ENCODE data around the gene CUL2. TPM values are rescaled to one million over a fixed set of nuclear protein-coding genes. Genes with fewer than 3 reads are reported as not detected.
"Not testable (repeated sequence)": the region's sequence is repeated elsewhere in the genome, so short reads cannot be mapped to it uniquely, and the experiment has no call there.

The CUL2 gene
- total RNA-seq, 1 donor from 2014 or later, result 18.3 TPM

- Histone ChIP-seq H3K9me3 (ENCODE audit: control insufficient read depth in 3 of 3, low read length in 3 of 3) (no peaks in the 10 kb centered on the region), H3K9ac (ENCODE audit: low read depth in 1 of 3, low read length in 3 of 3) (no peak overlapping the region), H3K36me3 (ENCODE audit: control insufficient read depth in 3 of 3, insufficient read depth in 3 of 3, low read length in 3 of 3) (peaks cover 0 to 38% (median 32%) of the 10 kb centered on the region in 3 donors), H3K27ac (ENCODE audit: low read depth, low read length) (no peak overlapping the region), H3K4me1 (ENCODE audit: control insufficient read depth in 3 of 3, insufficient read depth in 3 of 3, low read length in 3 of 3) (no peaks in the 10 kb centered on the region), H3K4me3 (ENCODE audit: low read length in 3 of 3) (no peak overlapping the region), H3K27me3 (ENCODE audit: control insufficient read depth in 3 of 3, insufficient read depth in 3 of 3, low read length in 3 of 3) (no peaks in the 10 kb centered on the region)
These were observed 32.0 kb downstream of the CUL2 start for GRCh38 chr10:35058134-35058533.

GRCh38 chr10:35056686-35057085 is 33.5 kb downstream of the CUL2 start:
- Histone ChIP-seq H3K27ac (ENCODE audit: low read depth, low read length) (no peak overlapping the region), H3K27me3 (ENCODE audit: control insufficient read depth in 3 of 3, insufficient read depth in 3 of 3, low read length in 3 of 3) (no peaks in the 10 kb centered on the region), H3K36me3 (ENCODE audit: control insufficient read depth in 3 of 3, insufficient read depth in 3 of 3, low read length in 3 of 3) (peaks cover 0 to 32% (median 24%) of the 10 kb centered on the region in 3 donors), H3K4me1 (ENCODE audit: control insufficient read depth in 3 of 3, insufficient read depth in 3 of 3, low read length in 3 of 3) (no peaks in the 10 kb centered on the region), H3K9ac (ENCODE audit: low read depth in 1 of 3, low read length in 3 of 3) (no peak overlapping the region), H3K9me3 (ENCODE audit: control insufficient read depth in 3 of 3, low read length in 3 of 3) (no peaks in the 10 kb centered on the region), H3K4me3 (ENCODE audit: low read length in 3 of 3) (no peak overlapping the region)

- no peak overlapping the region for H3K9ac ChIP-seq (ENCODE audit: low read depth in 1 of 3, low read length in 3 of 3)
- no peak overlapping the region for H3K4me3 ChIP-seq (ENCODE audit: low read length in 3 of 3)
- H3K4me1 ChIP-seq (ENCODE audit: control insufficient read depth in 3 of 3, insufficient read depth in 3 of 3, low read length in 3 of 3), result no peaks in the 10 kb centered on the region
- H3K27ac ChIP-seq (ENCODE audit: low read depth, low read length), result no peak overlapping the region
- H3K9me3 ChIP-seq (ENCODE audit: control insufficient read depth in 3 of 3, low read length in 3 of 3), result no peaks in the 10 kb centered on the region
- H3K27me3 ChIP-seq (ENCODE audit: control insufficient read depth in 3 of 3, insufficient read depth in 3 of 3, low read length in 3 of 3), result no peaks in the 10 kb centered on the region
- peaks cover 0 to 30% (median 24%) of the 10 kb centered on the region in 3 donors for H3K36me3 ChIP-seq (ENCODE audit: control insufficient read depth in 3 of 3, insufficient read depth in 3 of 3, low read length in 3 of 3)
These were observed 34.0 kb downstream of the CUL2 start for GRCh38 chr10:35056133-35056532.

- H3K4me1 ChIP-seq (ENCODE audit: control insufficient read depth in 3 of 3, insufficient read depth in 3 of 3, low read length in 3 of 3), result no peaks in the 10 kb centered on the region
- no peaks in the 10 kb centered on the region for H3K27me3 ChIP-seq (ENCODE audit: control insufficient read depth in 3 of 3, insufficient read depth in 3 of 3, low read length in 3 of 3)
- no peak overlapping the region for H3K4me3 ChIP-seq (ENCODE audit: low read length in 3 of 3)
- H3K9ac ChIP-seq (ENCODE audit: low read depth in 1 of 3, low read length in 3 of 3), result no peak overlapping the region
- H3K27ac ChIP-seq (ENCODE audit: low read depth, low read length), result no peak overlapping the region
- no peaks in the 10 kb centered on the region for H3K9me3 ChIP-seq (ENCODE audit: control insufficient read depth in 3 of 3, low read length in 3 of 3)
- H3K36me3 ChIP-seq (ENCODE audit: control insufficient read depth in 3 of 3, insufficient read depth in 3 of 3, low read length in 3 of 3), result peaks cover 0 to 11% (median 3%) of the 10 kb centered on the region in 3 donors
These were observed 39.6 kb downstream of the CUL2 start for GRCh38 chr10:35050568-35050967.

- H3K27me3 ChIP-seq (ENCODE audit: control insufficient read depth in 3 of 3, insufficient read depth in 3 of 3, low read length in 3 of 3), result no peaks in the 10 kb centered on the region
- no peak overlapping the region for H3K9ac ChIP-seq (ENCODE audit: low read depth in 1 of 3, low read length in 3 of 3)
- no peak overlapping the region for H3K27ac ChIP-seq (ENCODE audit: low read depth, low read length)
- H3K4me1 ChIP-seq (ENCODE audit: control insufficient read depth in 3 of 3, insufficient read depth in 3 of 3, low read length in 3 of 3), result no peaks in the 10 kb centered on the region
- peaks cover 14 to 18% (median 16%) of the 10 kb centered on the region in 3 donors for H3K36me3 ChIP-seq (ENCODE audit: control insufficient read depth in 3 of 3, insufficient read depth in 3 of 3, low read length in 3 of 3)
- H3K9me3 ChIP-seq (ENCODE audit: control insufficient read depth in 3 of 3, low read length in 3 of 3), result no peaks in the 10 kb centered on the region
- no peak overlapping the region for H3K4me3 ChIP-seq (ENCODE audit: low read length in 3 of 3)
These were observed 44.1 kb downstream of the CUL2 start for GRCh38 chr10:35046074-35046473.

- not testable (repeated sequence) for H3K9ac ChIP-seq (ENCODE audit: low read depth in 1 of 3, low read length in 3 of 3); H3K4me1 ChIP-seq (ENCODE audit: control insufficient read depth in 3 of 3, insufficient read depth in 3 of 3, low read length in 3 of 3); H3K4me3 ChIP-seq (ENCODE audit: low read length in 3 of 3); H3K27ac ChIP-seq (ENCODE audit: low read depth, low read length); H3K27me3 ChIP-seq (ENCODE audit: control insufficient read depth in 3 of 3, insufficient read depth in 3 of 3, low read length in 3 of 3); H3K9me3 ChIP-seq (ENCODE audit: control insufficient read depth in 3 of 3, low read length in 3 of 3)
- H3K36me3 ChIP-seq (ENCODE audit: control insufficient read depth in 3 of 3, insufficient read depth in 3 of 3, low read length in 3 of 3), result peaks cover 18 to 22% (median 18%) of the 10 kb centered on the region in 3 donors
These were observed 44.9 kb downstream of the CUL2 start for GRCh38 chr10:35045275-35045674.

- H3K27ac ChIP-seq (ENCODE audit: low read depth, low read length), result no peak overlapping the region
- H3K36me3 ChIP-seq (ENCODE audit: control insufficient read depth in 3 of 3, insufficient read depth in 3 of 3, low read length in 3 of 3), result peaks cover 15 to 24% (median 18%) of the 10 kb centered on the region in 3 donors
- H3K4me3 ChIP-seq (ENCODE audit: low read length in 3 of 3), result no peak overlapping the region
- H3K9ac ChIP-seq (ENCODE audit: low read depth in 1 of 3, low read length in 3 of 3), result no peak overlapping the region
- H3K9me3 ChIP-seq (ENCODE audit: control insufficient read depth in 3 of 3, low read length in 3 of 3), result no peaks in the 10 kb centered on the region
- no peaks in the 10 kb centered on the region for H3K27me3 ChIP-seq (ENCODE audit: control insufficient read depth in 3 of 3, insufficient read depth in 3 of 3, low read length in 3 of 3)
- no peaks in the 10 kb centered on the region for H3K4me1 ChIP-seq (ENCODE audit: control insufficient read depth in 3 of 3, insufficient read depth in 3 of 3, low read length in 3 of 3)
These were observed 46.3 kb downstream of the CUL2 start for GRCh38 chr10:35043796-35044344.

GRCh38 chr10:35042783-35043182 is 47.4 kb downstream of the CUL2 start:
- Histone ChIP-seq H3K27me3 (ENCODE audit: control insufficient read depth in 3 of 3, insufficient read depth in 3 of 3, low read length in 3 of 3) (no peaks in the 10 kb centered on the region), H3K9ac (ENCODE audit: low read depth in 1 of 3, low read length in 3 of 3) (no peak overlapping the region), H3K36me3 (ENCODE audit: control insufficient read depth in 3 of 3, insufficient read depth in 3 of 3, low read length in 3 of 3) (peaks cover 11 to 24% (median 16%) of the 10 kb centered on the region in 3 donors), H3K9me3 (ENCODE audit: control insufficient read depth in 3 of 3, low read length in 3 of 3) (no peaks in the 10 kb centered on the region), H3K4me3 (ENCODE audit: low read length in 3 of 3) (no peak overlapping the region), H3K27ac (ENCODE audit: low read depth, low read length) (no peak overlapping the region), H3K4me1 (ENCODE audit: control insufficient read depth in 3 of 3, insufficient read depth in 3 of 3, low read length in 3 of 3) (no peaks in the 10 kb centered on the region)

GRCh38 chr10:35041502-35041879 is 48.6 kb downstream of the CUL2 start:
- H3K27me3 ChIP-seq (ENCODE audit: control insufficient read depth in 3 of 3, insufficient read depth in 3 of 3, low read length in 3 of 3), result no peaks in the 10 kb centered on the region
- H3K4me3 ChIP-seq (ENCODE audit: low read length in 3 of 3), result no peak overlapping the region
- no peaks in the 10 kb centered on the region for H3K4me1 ChIP-seq (ENCODE audit: control insufficient read depth in 3 of 3, insufficient read depth in 3 of 3, low read length in 3 of 3)
- no peaks in the 10 kb centered on the region for H3K9me3 ChIP-seq (ENCODE audit: control insufficient read depth in 3 of 3, low read length in 3 of 3)
- peaks cover 12 to 27% (median 15%) of the 10 kb centered on the region in 3 donors for H3K36me3 ChIP-seq (ENCODE audit: control insufficient read depth in 3 of 3, insufficient read depth in 3 of 3, low read length in 3 of 3)
- no peak overlapping the region for H3K27ac ChIP-seq (ENCODE audit: low read depth, low read length)
- no peak overlapping the region for H3K9ac ChIP-seq (ENCODE audit: low read depth in 1 of 3, low read length in 3 of 3)

- Histone ChIP-seq H3K9ac (ENCODE audit: low read depth in 1 of 3, low read length in 3 of 3) (no peak overlapping the region), H3K27ac (ENCODE audit: low read depth, low read length) (no peak overlapping the region), H3K36me3 (ENCODE audit: control insufficient read depth in 3 of 3, insufficient read depth in 3 of 3, low read length in 3 of 3) (peaks cover 15 to 27% (median 17%) of the 10 kb centered on the region in 3 donors), H3K27me3 (ENCODE audit: control insufficient read depth in 3 of 3, insufficient read depth in 3 of 3, low read length in 3 of 3) (no peaks in the 10 kb centered on the region), H3K4me1 (ENCODE audit: control insufficient read depth in 3 of 3, insufficient read depth in 3 of 3, low read length in 3 of 3) (no peaks in the 10 kb centered on the region), H3K9me3 (ENCODE audit: control insufficient read depth in 3 of 3, low read length in 3 of 3) (no peaks in the 10 kb centered on the region), H3K4me3 (ENCODE audit: low read length in 3 of 3) (no peak overlapping the region)
These were observed 49.2 kb downstream of the CUL2 start for GRCh38 chr10:35040760-35041501.
